GM12878 (cell line): ENCODE measurements around the gene KATNBL1. TPM values are rescaled to one million over a fixed set of nuclear protein-coding genes. Genes with fewer than 3 reads are reported as not detected.
A peak's percentile ranks its signal among the peaks of the same experiment; 100 is the strongest.

Experiments
- ATF3 ChIP-seq: IDR thresholded peaks from 2 replicates; pipeline ENCODE4 v1.6.1; 2011; ENCODE audit warnings: low read depth, mild to moderate bottlenecking, low read length, moderate library complexity, borderline replicate concordance; ENCODE audit errors: extremely low read depth
- E2F8 ChIP-seq: fragments of 450-650 bp; IDR thresholded peaks from 2 replicates; pipeline ENCODE4 v1.6.1; 2018; ENCODE audit warnings: mild to moderate bottlenecking, low read depth, moderate library complexity; ENCODE audit not compliant: partially characterized antibody
- EP300 ChIP-seq, 2 experiments: fragments of 150-350 bp in 1 of 2; IDR thresholded peaks; 2 replicates each; pipeline ENCODE4 v1.6.1; 2011 to 2012; ENCODE audit warnings: low read depth in 2 of 2, low read length in 2 of 2, borderline replicate concordance in 1 of 2, improper control_type of control experiment in 1 of 2, inconsistent platforms in 1 of 2; ENCODE audit not compliant: control insufficient read depth in 1 of 2
- ESRRA ChIP-seq: IDR thresholded peaks from 2 replicates; pipeline ENCODE4 v1.6.1; 2012; ENCODE audit warnings: mild to moderate bottlenecking, low read length, improper control_type of control experiment
- HCFC1 ChIP-seq: fragments of 150-350 bp; IDR thresholded peaks from 2 replicates; pipeline ENCODE4 v1.6.1; 2014; ENCODE audit warnings: low read length
- IRF5 ChIP-seq: fragments of 450-650 bp; IDR thresholded peaks from 2 replicates; pipeline ENCODE4 v1.6.1; 2017; ENCODE audit warnings: borderline replicate concordance
- NBN ChIP-seq: fragments of 450-650 bp; IDR thresholded peaks from 2 replicates; pipeline ENCODE4 v1.6.1; 2016
- PRDM15 ChIP-seq: fragments of 450-650 bp; formaldehyde crosslinking; IDR thresholded peaks from 2 replicates; pipeline ENCODE4 v1.4.0; 2020; ENCODE audit warnings: mild to moderate bottlenecking, moderate library complexity
- REST ChIP-seq: IDR thresholded peaks from 2 replicates; pipeline ENCODE4 v1.6.1; 2012; ENCODE audit warnings: mild to moderate bottlenecking, low read depth, low read length
- SREBF1 ChIP-seq: IDR thresholded peaks from 2 replicates; pipeline ENCODE4 v1.6.1; 2012; ENCODE audit warnings: mild to moderate bottlenecking, low read length
- YBX1 ChIP-seq: fragments of 450-650 bp; IDR thresholded peaks from 2 replicates; pipeline ENCODE4 v1.6.1; 2016; ENCODE audit warnings: antibody characterized with exemption
- ZBTB4 ChIP-seq: fragments of 450-650 bp; formaldehyde crosslinking; IDR thresholded peaks from 2 replicates; pipeline ENCODE4 v1.4.0; 2022; ENCODE audit warnings: mild to moderate bottlenecking, moderate library complexity
- polyA plus RNA-seq, 11 experiments: library from polyadenylated mRNA; depleted of rRNA in 4 of 11; unstranded in 6 of 11; stranded (reverse) in 5 of 11; fragments of >200 nt; fragmentation: Nextera tagmentation in 4 of 11; fragmentation: Illumina TruSeq in 1 of 11; extraction: Ambion mirVana in 4 of 11; extraction: Trizol in 1 of 11; gene quantifications; 1 replicate in 1 of 11; 2 replicates in 10 of 11; pipeline versions ENCODE4 v1.2.1 to v1.2.3, GENCODE V29; 2011 to 2016; ENCODE audit warnings: inconsistent platforms in 2 of 11, missing spikeins in 2 of 11, low read depth in 1 of 11
- total RNA-seq, 4 experiments: library from RNA; depleted of rRNA in 3 of 4; stranded (reverse); fragments of >200 nt in 3 of 4; fragmentation: Illumina TruSeq in 1 of 4; extraction: Trizol in 1 of 4; gene quantifications; 2 replicates each; pipeline versions ENCODE4 v1.2.1 to v1.2.3, GENCODE V29; 2013 to 2021

Gene KATNBL1
- total and polyA plus RNA-seq, 10 of the 15 experiments (the other 5 are each of a cell fraction or from before 2014, with no cell fraction given), result 7.8 to 58.8 (median 30.1) TPM

- TF ChIP-seq REST (no peak), ATF3 (peak; percentile 85; the same call in 1 of the 2 replicates), ESRRA (peak; percentile 79; the same call in 1 of the 2 replicates), NBN (peak; percentile 97), IRF5 (no peak), ZBTB4 (CRISPR knock-in tag) (no peak), PRDM15 (CRISPR knock-in tag) (no peak), E2F8 (peak; percentile 96), HCFC1 (peak; percentile 89), YBX1 (no peak), SREBF1 (no peak; the same call in none of the 2 replicates), EP300 (IDR thresholded peaks at IDR 0.05; ENCODE audit: borderline replicate concordance in 1 of 2, control insufficient read depth in 1 of 2, low read depth in 2 of 2, low read length in 2 of 2) (peak in 1 of 2 experiments; percentile 10; a peak in 1 of 4 replicates)
These were observed 108.3 kb downstream of the KATNBL1 start, which contains the start of the genes EMC7 and PGBD4 (continued) for GRCh38 chr15:34101366-34102174.
